HEK293T (cell line): Measurements from ENCODE around the gene SOWAHB.
"Not testable (repeated sequence)": the region's sequence is repeated elsewhere in the genome, so short reads cannot be mapped to it uniquely, and the experiment has no call there.

Experiments
- ARNT ChIP-seq: fragments of 450-650 bp; IDR thresholded peaks from 2 replicates; pipeline ENCODE4 v1.6.1; 2017; ENCODE audit warnings: mild to moderate bottlenecking
- CTBP1 ChIP-seq: fragments of 450-650 bp; IDR thresholded peaks from 2 replicates; pipeline ENCODE4 v1.6.1; 2016; ENCODE audit warnings: borderline replicate concordance
- ELF4 ChIP-seq: fragments of 450-650 bp; IDR thresholded peaks from 2 replicates; pipeline ENCODE4 v1.6.1; 2017; ENCODE audit warnings: antibody characterized with exemption
- FOXK2 ChIP-seq: fragments of 450-650 bp; IDR thresholded peaks from 2 replicates; pipeline ENCODE4 v1.6.1; 2016; ENCODE audit warnings: mild to moderate bottlenecking
- FOXM1 ChIP-seq: fragments of 450-650 bp; IDR thresholded peaks from 2 replicates; pipeline ENCODE4 v1.6.1; 2017; ENCODE audit warnings: mild to moderate bottlenecking, borderline replicate concordance
- HDGF ChIP-seq: fragments of 450-650 bp; IDR thresholded peaks from 2 replicates; pipeline ENCODE4 v1.6.1; 2017; ENCODE audit warnings: antibody characterized with exemption, borderline replicate concordance
- L3MBTL2 ChIP-seq: fragments of 450-650 bp; conservative IDR thresholded peaks from 2 replicates; pipeline ENCODE4 v1.6.1; 2016; ENCODE audit warnings: mild to moderate bottlenecking
- NFRKB ChIP-seq: fragments of 450-650 bp; IDR thresholded peaks from 2 replicates; pipeline ENCODE4 v1.6.1; 2016; ENCODE audit warnings: mild to moderate bottlenecking, moderate library complexity
- SP1 ChIP-seq: fragments of 450-650 bp; IDR thresholded peaks from 2 replicates; pipeline ENCODE4 v1.6.1; 2017
- SUZ12 ChIP-seq: fragments of 450-650 bp; IDR thresholded peaks from 2 replicates; pipeline ENCODE4 v1.6.1; 2016; ENCODE audit warnings: mild to moderate bottlenecking
- TARDBP ChIP-seq: fragments of 450-650 bp; IDR thresholded peaks from 2 replicates; pipeline ENCODE4 v1.6.1; 2016
- ZNF384 ChIP-seq: fragments of 450-650 bp; IDR thresholded peaks from 2 replicates; pipeline ENCODE4 v1.6.1; 2016

- not testable (repeated sequence) for TF ChIP-seq SUZ12, ELF4, CTBP1, L3MBTL2, FOXM1, ZNF384, ARNT, HDGF, TARDBP, NFRKB, SP1, FOXK2
Observed at GRCh38 chr4:76878641-76879165, 19.2 kb downstream of the SOWAHB start.
